ENCODE results near the gene ASB6.

Gene ASB6

DNA sequence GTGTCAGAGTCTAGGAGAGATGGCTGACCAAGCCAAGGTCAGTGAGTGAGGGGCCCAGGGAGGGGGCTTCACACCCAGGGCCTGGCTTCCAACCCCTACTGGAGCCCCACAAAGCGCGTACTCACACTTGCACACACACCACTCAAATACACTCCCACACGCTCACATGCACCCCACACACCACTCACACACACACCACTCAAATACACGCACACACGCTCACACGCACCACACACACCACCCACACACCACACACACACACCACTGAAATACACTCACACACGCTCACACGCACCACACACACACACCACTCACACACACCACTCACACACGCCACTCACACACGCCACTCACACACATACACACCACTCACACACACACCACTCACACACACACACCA lies 5.7 kb upstream of the ASB6 start:
- no peak overlapping the region for H3K4ac ChIP-seq (ENCODE audit: low read depth, low read length)
- H3K4me2 ChIP-seq (ENCODE audit: low read length): no peak overlapping the region
- no peaks in the 10 kb centered on the region for H3K79me2 ChIP-seq (ENCODE audit: control insufficient read depth, insufficient read depth, low read length)
- H3K4me1 ChIP-seq (ENCODE audit: control insufficient read depth, low read depth, low read length): no peaks in the 10 kb centered on the region
- H2BK15ac ChIP-seq (replicated peaks; ENCODE audit: low read depth): no peak overlapping the region
- H4K5ac ChIP-seq (ENCODE audit: low read length): no peak overlapping the region
- H3K27me3 ChIP-seq (ENCODE audit: insufficient read depth, low read length, poor library complexity): no peaks in the 10 kb centered on the region
- H2AK5ac ChIP-seq (ENCODE audit: low read length): no peak overlapping the region
- H3K56ac ChIP-seq (ENCODE audit: low read length): no peak overlapping the region
- DNase-seq: no peak
- H3K79me1 ChIP-seq (ENCODE audit: low read length): no peaks in the 10 kb centered on the region
- no peak overlapping the region for H3K23ac ChIP-seq (ENCODE audit: low read length)
- no peak overlapping the region for H3K9ac ChIP-seq (ENCODE audit: low read length)
- H3K36me3 ChIP-seq (ENCODE audit: control insufficient read depth, insufficient read depth, low read length): no peaks in the 10 kb centered on the region
- H3K18ac ChIP-seq (ENCODE audit: low read length): no peak overlapping the region
- no peak overlapping the region for H2BK5ac ChIP-seq (ENCODE audit: low read length)
- WGBS (ENCODE audit: extremely low coverage, insufficient coverage, low lambda C conversion rate): 100% methylated on average over 8 of the region's 10 CpGs
- no peak overlapping the region for H3K4me3 ChIP-seq (ENCODE audit: low read length)
- no peak overlapping the region for H3K27ac ChIP-seq (ENCODE audit: low read depth, low read length)
- no peak overlapping the region for H4K8ac ChIP-seq (ENCODE audit: low read depth, low read length)
- H2BK120ac ChIP-seq (ENCODE audit: low read depth, low read length): no peak overlapping the region

DNA sequence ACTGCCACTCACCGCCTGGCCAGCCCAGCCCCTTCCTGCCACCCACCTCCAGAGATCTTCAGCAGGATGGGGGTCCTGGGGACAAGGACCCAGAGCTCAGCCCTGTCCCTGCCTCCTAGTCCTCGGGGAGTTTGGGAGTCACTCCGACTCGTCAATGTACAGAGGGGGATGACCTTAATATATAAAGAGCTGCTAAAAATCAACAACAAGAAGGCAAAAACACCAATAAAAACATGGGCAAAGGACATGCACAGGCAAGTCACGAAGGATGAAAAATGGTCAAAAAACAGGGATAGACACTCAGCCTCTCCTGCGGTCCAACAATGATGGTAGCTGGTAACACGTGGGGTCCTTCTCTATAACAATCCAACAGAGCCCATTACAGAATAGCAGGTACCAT lies 4.7 kb upstream of the ASB6 start:
- H2BK15ac ChIP-seq (replicated peaks; ENCODE audit: low read depth): no peak overlapping the region
- H3K23ac ChIP-seq (ENCODE audit: low read length): no peak overlapping the region
- WGBS (ENCODE audit: extremely low coverage, insufficient coverage, low lambda C conversion rate): no CpG with 5 or more reads among the region's 7 CpGs
- H3K18ac ChIP-seq (ENCODE audit: low read length): no peak overlapping the region
- no peak overlapping the region for H2AK5ac ChIP-seq (ENCODE audit: low read length)
- H4K8ac ChIP-seq (ENCODE audit: low read depth, low read length): no peak overlapping the region
- no peaks in the 10 kb centered on the region for H3K36me3 ChIP-seq (ENCODE audit: control insufficient read depth, insufficient read depth, low read length)
- no peak for DNase-seq
- H3K27me3 ChIP-seq (ENCODE audit: insufficient read depth, low read length, poor library complexity): no peaks in the 10 kb centered on the region
- H3K4me3 ChIP-seq (ENCODE audit: low read length): no peak overlapping the region
- peaks cover under 1% of the 10 kb centered on the region for H3K79me1 ChIP-seq (ENCODE audit: low read length)
- no peak overlapping the region for H2BK120ac ChIP-seq (ENCODE audit: low read depth, low read length)
- no peak overlapping the region for H4K5ac ChIP-seq (ENCODE audit: low read length)
- H2BK5ac ChIP-seq (ENCODE audit: low read length): no peak overlapping the region
- no peak overlapping the region for H3K9ac ChIP-seq (ENCODE audit: low read length)
- H3K79me2 ChIP-seq (ENCODE audit: control insufficient read depth, insufficient read depth, low read length): peaks cover under 1% of the 10 kb centered on the region
- no peak overlapping the region for H3K4me2 ChIP-seq (ENCODE audit: low read length)
- no peak overlapping the region for H3K27ac ChIP-seq (ENCODE audit: low read depth, low read length)
- H3K56ac ChIP-seq (ENCODE audit: low read length): no peak overlapping the region
- H3K4me1 ChIP-seq (ENCODE audit: control insufficient read depth, low read depth, low read length): no peaks in the 10 kb centered on the region
- H3K4ac ChIP-seq (ENCODE audit: low read depth, low read length): no peak overlapping the region

DNA sequence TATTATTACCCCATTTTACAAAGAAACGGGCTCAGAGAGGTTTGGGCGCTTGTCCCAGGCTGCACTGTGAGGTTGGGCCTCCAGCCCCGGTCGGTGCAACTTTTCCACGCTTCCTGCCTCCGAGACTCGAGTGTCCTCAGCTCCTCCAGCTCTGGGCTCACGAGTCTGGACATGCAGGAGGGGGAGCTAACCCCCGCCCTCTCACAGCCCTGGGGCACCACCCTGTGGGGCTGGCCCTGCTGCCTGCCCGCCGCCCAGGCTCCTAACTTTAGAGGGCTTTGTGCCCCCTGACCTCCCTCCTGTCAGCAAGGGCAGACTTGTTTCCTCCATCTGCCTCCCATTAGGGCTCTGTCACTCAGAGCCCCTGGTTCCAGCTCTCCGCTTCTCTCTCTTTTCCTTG lies 4.3 kb upstream of the ASB6 start:
- H4K8ac ChIP-seq (ENCODE audit: low read depth, low read length): no peak overlapping the region
- DNase-seq: no peak
- WGBS (ENCODE audit: extremely low coverage, insufficient coverage, low lambda C conversion rate): no CpG with 5 or more reads among the region's 12 CpGs
- no peak overlapping the region for H4K5ac ChIP-seq (ENCODE audit: low read length)
- no peak overlapping the region for H3K4ac ChIP-seq (ENCODE audit: low read depth, low read length)
- peaks cover under 1% of the 10 kb centered on the region for H3K4me1 ChIP-seq (ENCODE audit: control insufficient read depth, low read depth, low read length)
- no peak overlapping the region for H3K4me3 ChIP-seq (ENCODE audit: low read length)
- H2BK5ac ChIP-seq (ENCODE audit: low read length): no peak overlapping the region
- H2AK5ac ChIP-seq (ENCODE audit: low read length): no peak overlapping the region
- H2BK120ac ChIP-seq (ENCODE audit: low read depth, low read length): no peak overlapping the region
- H3K9ac ChIP-seq (ENCODE audit: low read length): no peak overlapping the region
- H3K18ac ChIP-seq (ENCODE audit: low read length): no peak overlapping the region
- H3K79me2 ChIP-seq (ENCODE audit: control insufficient read depth, insufficient read depth, low read length): peaks cover 4% of the 10 kb centered on the region
- no peak overlapping the region for H3K4me2 ChIP-seq (ENCODE audit: low read length)
- no peak overlapping the region for H3K56ac ChIP-seq (ENCODE audit: low read length)
- H3K23ac ChIP-seq (ENCODE audit: low read length): no peak overlapping the region
- H2BK15ac ChIP-seq (replicated peaks; ENCODE audit: low read depth): no peak overlapping the region
- peaks cover 4% of the 10 kb centered on the region for H3K79me1 ChIP-seq (ENCODE audit: low read length)
- no peaks in the 10 kb centered on the region for H3K27me3 ChIP-seq (ENCODE audit: insufficient read depth, low read length, poor library complexity)
- no peak overlapping the region for H3K27ac ChIP-seq (ENCODE audit: low read depth, low read length)
- H3K36me3 ChIP-seq (ENCODE audit: control insufficient read depth, insufficient read depth, low read length): no peaks in the 10 kb centered on the region

DNA sequence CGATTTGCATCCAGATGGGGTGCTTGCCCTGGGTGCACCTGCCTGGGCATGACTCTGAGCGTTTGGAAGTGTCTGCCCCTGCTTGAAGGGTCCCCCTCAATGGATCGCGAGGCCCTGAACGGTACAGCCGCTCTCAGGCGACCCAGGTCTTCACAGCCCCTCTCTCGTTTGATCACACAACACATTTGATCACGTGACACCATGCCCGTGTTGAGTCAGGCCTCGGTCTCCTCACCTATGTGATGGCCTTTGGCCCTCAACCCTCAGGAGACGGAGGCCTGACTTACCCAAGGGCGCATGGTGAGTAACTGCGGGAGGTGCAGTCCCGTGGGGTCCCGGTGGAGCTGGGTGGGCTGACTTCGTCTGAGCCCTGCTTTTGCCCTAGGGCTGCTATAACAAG lies 3.0 kb upstream of the ASB6 start:
- no peak overlapping the region for H3K9ac ChIP-seq (ENCODE audit: low read length)
- H3K79me2 ChIP-seq (ENCODE audit: control insufficient read depth, insufficient read depth, low read length): peaks cover 13% of the 10 kb centered on the region
- no peak overlapping the region for H2BK120ac ChIP-seq (ENCODE audit: low read depth, low read length)
- no peak overlapping the region for H3K27ac ChIP-seq (ENCODE audit: low read depth, low read length)
- H3K4ac ChIP-seq (ENCODE audit: low read depth, low read length): no peak overlapping the region
- H2BK15ac ChIP-seq (replicated peaks; ENCODE audit: low read depth): no peak overlapping the region
- H3K18ac ChIP-seq (ENCODE audit: low read length): no peak overlapping the region
- no peak overlapping the region for H3K56ac ChIP-seq (ENCODE audit: low read length)
- no peaks in the 10 kb centered on the region for H3K27me3 ChIP-seq (ENCODE audit: insufficient read depth, low read length, poor library complexity)
- peaks cover 13% of the 10 kb centered on the region for H3K79me1 ChIP-seq (ENCODE audit: low read length)
- no peak overlapping the region for H2BK5ac ChIP-seq (ENCODE audit: low read length)
- no peak overlapping the region for H4K5ac ChIP-seq (ENCODE audit: low read length)
- no peak overlapping the region for H3K23ac ChIP-seq (ENCODE audit: low read length)
- DNase-seq: no peak
- no peaks in the 10 kb centered on the region for H3K36me3 ChIP-seq (ENCODE audit: control insufficient read depth, insufficient read depth, low read length)
- no CpG with 5 or more reads among the region's 17 CpGs for WGBS (ENCODE audit: extremely low coverage, insufficient coverage, low lambda C conversion rate)
- H4K8ac ChIP-seq (ENCODE audit: low read depth, low read length): no peak overlapping the region
- H2AK5ac ChIP-seq (ENCODE audit: low read length): no peak overlapping the region
- no peak overlapping the region for H3K4me3 ChIP-seq (ENCODE audit: low read length)
- no peak overlapping the region for H3K4me2 ChIP-seq (ENCODE audit: low read length)
- peaks cover 3% of the 10 kb centered on the region for H3K4me1 ChIP-seq (ENCODE audit: control insufficient read depth, low read depth, low read length)

DNA sequence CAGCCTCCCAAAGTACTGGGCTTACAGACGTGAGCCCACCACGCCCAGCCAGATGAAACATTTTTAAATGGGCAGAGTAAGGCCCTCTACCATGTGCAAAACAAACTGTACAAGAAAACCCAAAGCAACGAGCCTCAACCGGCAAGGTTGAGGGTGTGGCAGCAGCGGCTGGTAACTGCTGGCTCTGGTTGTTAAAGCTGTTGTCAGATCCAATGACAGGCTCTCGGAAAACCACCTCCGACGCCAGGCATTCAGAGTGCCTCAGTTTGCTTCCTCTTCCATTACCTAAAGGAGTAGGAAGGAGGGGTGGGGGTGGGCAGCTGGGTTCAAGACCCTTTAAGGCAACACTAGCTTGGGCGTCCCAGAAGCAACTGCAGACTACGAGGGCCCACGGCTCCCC lies 2.4 kb upstream of the ASB6 start:
- H3K27me3 ChIP-seq (ENCODE audit: insufficient read depth, low read length, poor library complexity): no peaks in the 10 kb centered on the region
- no peak overlapping the region for H3K4me3 ChIP-seq (ENCODE audit: low read length)
- H2BK120ac ChIP-seq (ENCODE audit: low read depth, low read length): no peak overlapping the region
- no CpG with 5 or more reads among the region's 11 CpGs for WGBS (ENCODE audit: extremely low coverage, insufficient coverage, low lambda C conversion rate)
- H3K4ac ChIP-seq (ENCODE audit: low read depth, low read length): no peak overlapping the region
- no peak overlapping the region for H3K23ac ChIP-seq (ENCODE audit: low read length)
- H3K27ac ChIP-seq (ENCODE audit: low read depth, low read length): no peak overlapping the region
- H2BK5ac ChIP-seq (ENCODE audit: low read length): no peak overlapping the region
- H3K56ac ChIP-seq (ENCODE audit: low read length): no peak overlapping the region
- H2AK5ac ChIP-seq (ENCODE audit: low read length): no peak overlapping the region
- no peak overlapping the region for H3K18ac ChIP-seq (ENCODE audit: low read length)
- no peak for DNase-seq
- no peak overlapping the region for H3K9ac ChIP-seq (ENCODE audit: low read length)
- H2BK15ac ChIP-seq (replicated peaks; ENCODE audit: low read depth): no peak overlapping the region
- H4K8ac ChIP-seq (ENCODE audit: low read depth, low read length): no peak overlapping the region
- H3K79me2 ChIP-seq (ENCODE audit: control insufficient read depth, insufficient read depth, low read length): peaks cover 13% of the 10 kb centered on the region
- peaks cover 3% of the 10 kb centered on the region for H3K4me1 ChIP-seq (ENCODE audit: control insufficient read depth, low read depth, low read length)
- no peak overlapping the region for H4K5ac ChIP-seq (ENCODE audit: low read length)
- peaks cover 13% of the 10 kb centered on the region for H3K79me1 ChIP-seq (ENCODE audit: low read length)
- H3K4me2 ChIP-seq (ENCODE audit: low read length): no peak overlapping the region
- H3K36me3 ChIP-seq (ENCODE audit: control insufficient read depth, insufficient read depth, low read length): no peaks in the 10 kb centered on the region

DNA sequence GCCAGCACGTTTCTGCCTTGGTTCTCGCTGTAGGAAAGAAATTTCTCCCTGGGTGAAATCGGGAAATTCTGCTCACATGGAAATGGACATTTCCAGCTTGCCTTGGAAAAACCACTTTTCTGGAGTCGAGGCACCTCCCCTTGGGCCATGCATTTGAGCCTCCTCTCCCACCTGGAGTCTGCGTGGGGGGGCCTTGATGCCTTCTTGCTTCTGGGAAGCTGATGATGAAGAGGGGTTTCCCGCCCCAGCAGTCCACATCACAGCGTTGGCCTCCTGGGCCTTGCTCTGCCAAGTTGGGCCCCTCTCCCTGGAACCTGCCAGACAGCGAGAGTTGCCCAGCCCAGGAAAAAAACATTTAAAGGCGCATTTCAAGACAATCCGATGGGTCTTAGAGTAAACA lies 1.8 kb upstream of the ASB6 start:
- Histone ChIP-seq H3K56ac (ENCODE audit: low read length) (no peak overlapping the region), H2AK5ac (ENCODE audit: low read length) (no peak overlapping the region), H3K27me3 (ENCODE audit: insufficient read depth, low read length, poor library complexity) (no peaks in the 10 kb centered on the region), H3K79me1 (ENCODE audit: low read length) (peaks cover 13% of the 10 kb centered on the region), H3K18ac (ENCODE audit: low read length) (no peak overlapping the region), H4K5ac (ENCODE audit: low read length) (no peak overlapping the region), H4K8ac (ENCODE audit: low read depth, low read length) (no peak overlapping the region), H3K23ac (ENCODE audit: low read length) (no peak overlapping the region), H2BK15ac (replicated peaks; ENCODE audit: low read depth) (no peak overlapping the region), H3K4me2 (ENCODE audit: low read length) (no peak overlapping the region), H3K4ac (ENCODE audit: low read depth, low read length) (no peak overlapping the region), H3K4me3 (ENCODE audit: low read length) (no peak overlapping the region), H3K9ac (ENCODE audit: low read length) (no peak overlapping the region), H3K4me1 (ENCODE audit: control insufficient read depth, low read depth, low read length) (peaks cover 3% of the 10 kb centered on the region), H3K27ac (ENCODE audit: low read depth, low read length) (no peak overlapping the region), H2BK5ac (ENCODE audit: low read length) (no peak overlapping the region), H2BK120ac (ENCODE audit: low read depth, low read length) (no peak overlapping the region), H3K79me2 (ENCODE audit: control insufficient read depth, insufficient read depth, low read length) (peaks cover 13% of the 10 kb centered on the region), H3K36me3 (ENCODE audit: control insufficient read depth, insufficient read depth, low read length) (no peaks in the 10 kb centered on the region)
- WGBS (ENCODE audit: extremely low coverage, insufficient coverage, low lambda C conversion rate): no CpG with 5 or more reads among the region's 10 CpGs
- no peak for DNase-seq

Data from mesendoderm (in vitro differentiated cells).